Adrenal gland (tissue), 5 donors: ENCODE results near the gene NHERF1.

ENCODE experiments used
- CTCF ChIP-seq, 6 experiments: fragments of 450-650 bp in 4 of 6; fragments of 200-600 bp in 2 of 6; sonication (generic) in 1 of 6; IDR thresholded peaks; 1 replicate in 5 of 6; 2 replicates in 1 of 6; pipeline versions ENCODE4 v1.5.1 to v1.8.0; 2016 to 2021; ENCODE audit warnings: antibody characterized with exemption in 6 of 6, mild to moderate bottlenecking in 2 of 6, moderate library complexity in 1 of 6
- POLR2A ChIP-seq, 2 donors: fragments of 450-650 bp; IDR thresholded peaks; one replicate each; pipeline ENCODE4 v1.6.1; 2017; ENCODE audit warnings: antibody characterized with exemption in 2 of 2, mild to moderate bottlenecking in 2 of 2, moderate library complexity in 1 of 2
- donor health status: DM: no; HTN: no; CAD: no.

DNA sequence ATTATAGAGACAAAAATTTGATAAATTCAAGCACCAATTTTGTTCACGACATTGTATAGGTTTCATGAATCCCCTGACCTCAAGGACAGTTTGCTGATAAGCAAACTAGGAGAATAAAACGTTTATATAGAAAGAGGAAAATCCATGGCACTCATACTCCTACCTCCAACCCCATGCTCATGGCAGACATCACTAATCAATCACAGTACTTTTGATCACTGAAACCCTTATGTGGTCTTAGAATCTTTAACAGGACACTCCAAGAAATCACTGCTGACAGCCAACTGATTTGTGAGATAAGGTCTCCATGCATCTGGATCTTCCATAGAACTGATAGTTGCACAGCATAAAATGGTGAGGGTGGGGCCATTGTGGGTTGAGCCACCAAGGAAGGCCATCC is 4.7 kb upstream of the NHERF1 start:
- TF ChIP-seq CTCF (IDR thresholded peaks at IDR 0.05) (no peak), POLR2A (IDR thresholded peaks at IDR 0.05) (no peak)
